ENCODE results near the gene CAPN14.

- TF ChIP-seq CTCF (IDR thresholded peaks at IDR 0.05 in 8 of 11, conservative IDR thresholded peaks at IDR 0.05 in 3 of 11) (no peak), POLR2A (IDR thresholded peaks at IDR 0.05) (no peak)
These were observed 11.7 kb downstream of the CAPN14 start for GRCh38 chr2:31205613-31206012.
